SK-N-SH treated with all-trans-retinoic acid at 6 μM for 48 hours (cell line): ENCODE measurements around the gene H2BK1.

ENCODE experiments used
- ATAC-seq: fragments of 200-7000 bp; cut with Tn5 transposase; 3 replicates; pipeline ENCODE4 v1.9.1; 2020; ENCODE audit warnings: mild to moderate bottlenecking, moderate library complexity
- ARNTL ChIP-seq: fragments of 450-650 bp; formaldehyde crosslinking; IDR thresholded peaks from 2 replicates; pipeline ENCODE4 v1.5.0; 2020; ENCODE audit warnings: low read depth, mild to moderate bottlenecking, moderate library complexity, borderline replicate concordance
- BACH2 ChIP-seq: fragments of 250-450 bp; sonication (Bioruptor Pico); IDR thresholded peaks from 2 replicates; pipeline ENCODE4 v1.9.0; 2021; ENCODE audit warnings: mild to moderate bottlenecking, borderline replicate concordance
- CSDC2 ChIP-seq: fragments of 250-450 bp; sonication (Bioruptor Pico); IDR thresholded peaks from 2 replicates; pipeline ENCODE4 v1.5.0; 2020; ENCODE audit warnings: mild to moderate bottlenecking, moderate library complexity
- CSRNP3 ChIP-seq: fragments of 250-450 bp; sonication (Bioruptor Pico); IDR thresholded peaks from 2 replicates; pipeline ENCODE4 v1.5.1; 2021; ENCODE audit warnings: mild to moderate bottlenecking, moderate library complexity
- OSR1 ChIP-seq: fragments of 250-450 bp; sonication (Bioruptor Pico); IDR thresholded peaks from 2 replicates; pipeline ENCODE4 v1.8.0; 2022; ENCODE audit warnings: moderate library complexity, mild to moderate bottlenecking, inconsistent platforms
- PATZ1 ChIP-seq: fragments of 250-450 bp; sonication (Bioruptor Pico); IDR thresholded peaks from 2 replicates; pipeline ENCODE4 v1.8.0; 2020; ENCODE audit warnings: mild to moderate bottlenecking, moderate library complexity, borderline replicate concordance
- POU6F1 ChIP-seq: fragments of 250-450 bp; sonication (Bioruptor Pico); IDR thresholded peaks from 2 replicates; pipeline ENCODE4 v1.8.0; 2021; ENCODE audit warnings: low read depth, mild to moderate bottlenecking, moderate library complexity, borderline replicate concordance
- PPARA ChIP-seq: fragments of 250-450 bp; sonication (Bioruptor Pico); IDR thresholded peaks from 2 replicates; pipeline ENCODE4 v1.5.0; 2020; ENCODE audit warnings: mild to moderate bottlenecking, borderline replicate concordance
- RARB ChIP-seq: fragments of 250-450 bp; sonication (Bioruptor Pico); IDR thresholded peaks from 2 replicates; pipeline ENCODE4 v1.8.0; 2021; ENCODE audit warnings: mild to moderate bottlenecking, moderate library complexity
- SNAI2 ChIP-seq: fragments of 250-450 bp; sonication (Bioruptor Pico); IDR thresholded peaks from 2 replicates; pipeline ENCODE4 v1.5.0; 2020; ENCODE audit warnings: mild to moderate bottlenecking, moderate library complexity
- TCF4 ChIP-seq: fragments of 250-450 bp; sonication (Bioruptor Pico); IDR thresholded peaks from 2 replicates; pipeline ENCODE4 v1.8.0; 2021; ENCODE audit warnings: mild to moderate bottlenecking, moderate library complexity, borderline replicate concordance
- TSHZ2 ChIP-seq: fragments of 250-450 bp; sonication (Bioruptor Pico); IDR thresholded peaks from 2 replicates; pipeline ENCODE4 v1.5.0; 2020; ENCODE audit warnings: mild to moderate bottlenecking, moderate library complexity
- ZFP3 ChIP-seq: fragments of 250-450 bp; sonication (Bioruptor Pico); IDR thresholded peaks from 2 replicates; pipeline ENCODE4 v1.5.0; 2020; ENCODE audit warnings: mild to moderate bottlenecking, moderate library complexity
- ZFP30 ChIP-seq: fragments of 450-650 bp; formaldehyde crosslinking; IDR thresholded peaks from 2 replicates; pipeline ENCODE4 v1.5.0; 2022; ENCODE audit warnings: mild to moderate bottlenecking, moderate library complexity
- ZNF565 ChIP-seq: fragments of 450-650 bp; formaldehyde crosslinking; conservative IDR thresholded peaks from 2 replicates; pipeline ENCODE4 v1.5.0; 2020; ENCODE audit warnings: low read depth, mild to moderate bottlenecking, moderate library complexity
- ZNF70 ChIP-seq: fragments of 450-650 bp; formaldehyde crosslinking; IDR thresholded peaks from 2 replicates; pipeline ENCODE4 v1.5.0; 2020; ENCODE audit warnings: mild to moderate bottlenecking, moderate library complexity

H2BK1 gene

GRCh38 chr7:151241755-151242096, 31.4 kb upstream of the H2BK1 start (continued):
- TF ChIP-seq RARB (CRISPR knock-in tag) = no peak

GRCh38 chr7:151240942-151241754, 30.9 kb upstream of the H2BK1 start:
- TF ChIP-seq OSR1 (CRISPR knock-in tag) (no peak), PPARA (no peak), ARNTL (CRISPR knock-in tag) (no peak), ZNF565 (CRISPR knock-in tag) (no peak), CSDC2 (CRISPR knock-in tag) (no peak), CSRNP3 (CRISPR knock-in tag) (no peak), SNAI2 (no peak), ZFP3 (no peak)
- TF ChIP-seq, all 23 proteins: peak for 0
- no peak for ATAC-seq

GRCh38 chr7:151240536-151240935, 30.2 kb upstream of the H2BK1 start:
- ATAC-seq = no peak
- TF ChIP-seq RARB (CRISPR knock-in tag) (no peak), TCF4 (CRISPR knock-in tag) (no peak), OSR1 (CRISPR knock-in tag) (no peak), TSHZ2 (CRISPR knock-in tag) (no peak), SNAI2 (no peak), ZFP3 (no peak), PATZ1 (CRISPR knock-in tag) (no peak)

GRCh38 chr7:151239837-151240459, 29.7 kb upstream of the H2BK1 start:
- no peak for ATAC-seq

More at GRCh38 chr7:151239837-151240459, 29.7 kb upstream of the H2BK1 start:
- TF ChIP-seq ZFP30 (CRISPR knock-in tag) = no peak
- TF ChIP-seq ZNF565 (CRISPR knock-in tag) = no peak
- TF ChIP-seq POU6F1 (CRISPR knock-in tag) = no peak
- no peak for TF ChIP-seq ZNF70 (CRISPR knock-in tag)
- TF ChIP-seq BACH2 (CRISPR knock-in tag) = no peak
- TF ChIP-seq, all 23 proteins: peak for 0
